Neural cell (in vitro differentiated cells): ENCODE measurements around the gene IRF2BP1.

ENCODE experiments used
- EP300 ChIP-seq: fragments of 450-650 bp; conservative IDR thresholded peaks from 2 replicates; pipeline ENCODE4 v1.6.1; 2014; ENCODE audit warnings: antibody characterized with exemption, mild to moderate bottlenecking, moderate library complexity; ENCODE audit not compliant: poor library complexity, severe bottlenecking
- EZH2 ChIP-seq: fragments of 200-600, 300-800 bp; shearing (Covaris generic), sonication (generic); IDR thresholded peaks from 2 replicates; pipeline ENCODE4 v1.6.1; 2014; ENCODE audit warnings: antibody characterized with exemption, low read length, borderline replicate concordance, mild to moderate bottlenecking; ENCODE audit not compliant: insufficient read depth, poor library complexity, severe bottlenecking
- MXI1 ChIP-seq: fragments of 450-650 bp; conservative IDR thresholded peaks from 2 replicates; pipeline ENCODE4 v1.6.1; 2014; ENCODE audit warnings: antibody characterized with exemption, mild to moderate bottlenecking; ENCODE audit not compliant: poor library complexity, severe bottlenecking
- POLR2AphosphoS5 ChIP-seq: IDR thresholded peaks from 2 replicates; pipeline ENCODE4 v1.6.1; 2012
- RAD21 ChIP-seq: fragments of 450-650 bp; conservative IDR thresholded peaks from 2 replicates; pipeline ENCODE4 v1.6.1; 2014; ENCODE audit warnings: antibody characterized with exemption, mild to moderate bottlenecking, moderate library complexity
- SMC3 ChIP-seq: fragments of 450-650 bp; conservative IDR thresholded peaks from 2 replicates; pipeline ENCODE4 v1.6.1; 2014; ENCODE audit warnings: antibody characterized with exemption, mild to moderate bottlenecking, moderate library complexity; ENCODE audit not compliant: poor library complexity
- TAF1 ChIP-seq: IDR thresholded peaks from 2 replicates; pipeline ENCODE4 v1.6.1; 2012; ENCODE audit warnings: low read depth
- TF ChIP-seq, protein P1 (sequence below): fragments of 450-650 bp; IDR thresholded peaks from 2 replicates; pipeline ENCODE4 v1.5.1; 2014; ENCODE audit warnings: antibody characterized with exemption, mild to moderate bottlenecking, moderate library complexity; ENCODE audit not compliant: poor library complexity, severe bottlenecking

DNA sequence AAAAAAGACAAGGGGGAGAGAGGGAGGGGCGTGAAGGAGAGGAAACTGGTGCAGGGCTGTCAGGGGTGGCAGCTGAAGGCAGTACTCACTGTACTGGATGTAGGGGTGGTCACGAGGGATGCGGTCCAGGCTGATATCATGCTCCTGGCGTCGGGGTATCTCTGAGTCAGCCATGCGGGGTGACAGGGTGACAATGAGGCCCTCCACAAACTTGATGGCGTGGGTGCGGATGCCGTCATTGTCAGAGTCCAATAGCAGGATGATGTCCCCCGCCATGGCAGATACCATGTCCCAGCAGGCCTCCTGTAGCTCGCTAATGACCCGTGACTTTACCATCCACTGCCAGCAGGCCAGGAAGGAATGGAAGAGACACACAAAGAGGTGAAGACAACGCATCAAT, 38.3 kb downstream of the IRF2BP1 start:
- TF ChIP-seq RAD21, result no peak
- TF ChIP-seq, protein P1, sequence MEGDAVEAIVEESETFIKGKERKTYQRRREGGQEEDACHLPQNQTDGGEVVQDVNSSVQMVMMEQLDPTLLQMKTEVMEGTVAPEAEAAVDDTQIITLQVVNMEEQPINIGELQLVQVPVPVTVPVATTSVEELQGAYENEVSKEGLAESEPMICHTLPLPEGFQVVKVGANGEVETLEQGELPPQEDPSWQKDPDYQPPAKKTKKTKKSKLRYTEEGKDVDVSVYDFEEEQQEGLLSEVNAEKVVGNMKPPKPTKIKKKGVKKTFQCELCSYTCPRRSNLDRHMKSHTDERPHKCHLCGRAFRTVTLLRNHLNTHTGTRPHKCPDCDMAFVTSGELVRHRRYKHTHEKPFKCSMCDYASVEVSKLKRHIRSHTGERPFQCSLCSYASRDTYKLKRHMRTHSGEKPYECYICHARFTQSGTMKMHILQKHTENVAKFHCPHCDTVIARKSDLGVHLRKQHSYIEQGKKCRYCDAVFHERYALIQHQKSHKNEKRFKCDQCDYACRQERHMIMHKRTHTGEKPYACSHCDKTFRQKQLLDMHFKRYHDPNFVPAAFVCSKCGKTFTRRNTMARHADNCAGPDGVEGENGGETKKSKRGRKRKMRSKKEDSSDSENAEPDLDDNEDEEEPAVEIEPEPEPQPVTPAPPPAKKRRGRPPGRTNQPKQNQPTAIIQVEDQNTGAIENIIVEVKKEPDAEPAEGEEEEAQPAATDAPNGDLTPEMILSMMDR, result no peak
- no peak for TF ChIP-seq EZH2
- no peak for TF ChIP-seq TAF1
- TF ChIP-seq POLR2AphosphoS5, result no peak
- no peak for TF ChIP-seq EP300
- TF ChIP-seq SMC3, result no peak
- no peak for TF ChIP-seq MXI1
